ENCODE results near the gene VEZT. TPM values are rescaled to one million over a fixed set of nuclear protein-coding genes. Genes with fewer than 3 reads are reported as not detected.
"Not testable (repeated sequence)": the region's sequence is repeated elsewhere in the genome, so short reads cannot be mapped to it uniquely, and the experiment has no call there.

Gene VEZT
- total and polyA plus RNA-seq, 12 donors = 17.1 to 92.5 (median 73.5) TPM

GRCh38 chr12:95323212-95323611 is 105.6 kb downstream of the VEZT start:
- DNase-seq = no peak
- no peaks in the 10 kb centered on the region for H3K36me3 ChIP-seq
- H3K4me1 ChIP-seq = peaks cover 0 to 12% (median 0%) of the 10 kb centered on the region in 9 donors
- no peak for ATAC-seq
- H3K9me3 ChIP-seq = no peaks in the 10 kb centered on the region
- intact Hi-C loops (cut with DNase I) = no loop called here
- no peaks in the 10 kb centered on the region for H3K27me3 ChIP-seq
- H3K4me3 ChIP-seq = no peak overlapping the region
- TF ChIP-seq, protein P1, sequence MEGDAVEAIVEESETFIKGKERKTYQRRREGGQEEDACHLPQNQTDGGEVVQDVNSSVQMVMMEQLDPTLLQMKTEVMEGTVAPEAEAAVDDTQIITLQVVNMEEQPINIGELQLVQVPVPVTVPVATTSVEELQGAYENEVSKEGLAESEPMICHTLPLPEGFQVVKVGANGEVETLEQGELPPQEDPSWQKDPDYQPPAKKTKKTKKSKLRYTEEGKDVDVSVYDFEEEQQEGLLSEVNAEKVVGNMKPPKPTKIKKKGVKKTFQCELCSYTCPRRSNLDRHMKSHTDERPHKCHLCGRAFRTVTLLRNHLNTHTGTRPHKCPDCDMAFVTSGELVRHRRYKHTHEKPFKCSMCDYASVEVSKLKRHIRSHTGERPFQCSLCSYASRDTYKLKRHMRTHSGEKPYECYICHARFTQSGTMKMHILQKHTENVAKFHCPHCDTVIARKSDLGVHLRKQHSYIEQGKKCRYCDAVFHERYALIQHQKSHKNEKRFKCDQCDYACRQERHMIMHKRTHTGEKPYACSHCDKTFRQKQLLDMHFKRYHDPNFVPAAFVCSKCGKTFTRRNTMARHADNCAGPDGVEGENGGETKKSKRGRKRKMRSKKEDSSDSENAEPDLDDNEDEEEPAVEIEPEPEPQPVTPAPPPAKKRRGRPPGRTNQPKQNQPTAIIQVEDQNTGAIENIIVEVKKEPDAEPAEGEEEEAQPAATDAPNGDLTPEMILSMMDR (IDR thresholded peaks at IDR 0.05) = no peak
- H3K27ac ChIP-seq = no peak overlapping the region

- 83 to 87% methylated on average over 7 of the region's 7 CpGs for WGBS, 2 donors
- intact Hi-C loops (cut with DNase I); ATAC-seq: not testable (repeated sequence)
These were observed 106.6 kb downstream of the VEZT start for GRCh38 chr12:95324246-95324645.

GRCh38 chr12:95325501-95325900 is 107.9 kb downstream of the VEZT start:
- Histone ChIP-seq H3K36me3 (no peaks in the 10 kb centered on the region), H3K4me1 (peaks cover 0 to 12% (median 0%) of the 10 kb centered on the region in 9 donors), H3K9me3 (no peaks in the 10 kb centered on the region), H3K27me3 (no peaks in the 10 kb centered on the region), H3K27ac (no peak overlapping the region), H3K4me3 (no peak overlapping the region)
- TF ChIP-seq, protein P1 (IDR thresholded peaks at IDR 0.05) = no peak
- 95 to 97% methylated on average over 4 of the region's 4 CpGs for WGBS, 2 donors
- ATAC-seq = no peak
- intact Hi-C loops (cut with DNase I) = no loop called here
- DNase-seq = no peak

More at GRCh38 chr12:95324246-95324645, 106.6 kb downstream of the VEZT start:
- not testable (repeated sequence) for DNase-seq, H3K9me3 ChIP-seq, H3K36me3 ChIP-seq, H3K4me3 ChIP-seq, H3K27me3 ChIP-seq, H3K27ac ChIP-seq
- peaks cover 0 to 12% (median 0%) of the 10 kb centered on the region in 9 donors for H3K4me1 ChIP-seq

DNA sequence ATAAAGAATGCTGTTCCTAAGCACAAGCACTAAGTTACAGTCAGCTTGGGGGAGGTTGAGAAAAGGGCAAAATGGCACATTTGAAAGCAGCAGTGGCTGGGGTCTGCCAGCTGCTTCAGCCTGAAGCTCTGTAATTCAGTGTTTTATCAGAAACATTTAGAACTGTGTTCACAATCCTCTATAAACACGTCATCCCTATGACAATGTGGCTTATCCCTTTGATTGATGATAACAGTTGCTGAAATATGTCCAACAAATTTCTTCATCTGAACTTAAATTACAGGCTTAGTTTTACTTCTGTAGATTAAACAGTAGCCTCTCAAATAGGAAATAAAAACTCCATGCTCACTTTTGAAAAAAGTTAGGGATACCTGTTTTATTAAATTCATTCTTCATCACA is 108.8 kb downstream of the VEZT start:
- DNase-seq (no peak), ATAC-seq (no peak)
- H3K9me3 ChIP-seq = no peaks in the 10 kb centered on the region
- H3K27me3 ChIP-seq = no peaks in the 10 kb centered on the region
- H3K36me3 ChIP-seq = no peaks in the 10 kb centered on the region
- peaks cover 0 to 12% (median 0%) of the 10 kb centered on the region in 9 donors for H3K4me1 ChIP-seq
- TF ChIP-seq, protein P1 (IDR thresholded peaks at IDR 0.05) = no peak
- WGBS, 2 donors = 56% methylated on average over 1 of the region's 1 CpG
- intact Hi-C loops (cut with DNase I) = no loop called here
- H3K4me3 ChIP-seq = no peak overlapping the region
- no peak overlapping the region for H3K27ac ChIP-seq

GRCh38 chr12:95326855-95327254 is 109.2 kb downstream of the VEZT start:
- TF ChIP-seq, protein P1 (IDR thresholded peaks at IDR 0.05) = no peak
- Histone ChIP-seq H3K4me1 (peaks cover 0 to 12% (median 0%) of the 10 kb centered on the region in 9 donors), H3K27me3 (no peaks in the 10 kb centered on the region), H3K27ac (no peak overlapping the region), H3K36me3 (no peaks in the 10 kb centered on the region), H3K9me3 (no peaks in the 10 kb centered on the region), H3K4me3 (no peak overlapping the region)
- ATAC-seq = no peak
- WGBS, 2 donors = 86 to 89% methylated on average over 5 of the region's 5 CpGs
- intact Hi-C loops (cut with DNase I) = no loop called here
- DNase-seq = no peak
